ENCODE data around the gene POTEI.
"Not testable (repeated sequence)": the region's sequence is repeated elsewhere in the genome, so short reads cannot be mapped to it uniquely, and the experiment has no call there.

- not testable (repeated sequence) for TF ChIP-seq CTCF, POLR2A, EP300 (IDR thresholded peaks at IDR 0.05)
These were observed 33.7 kb upstream of the POTEI start for GRCh38 chr2:130542789-130543188.
